Measurements from ENCODE around the gene CHMP3. TPM values are rescaled to one million over a fixed set of nuclear protein-coding genes. Genes with fewer than 3 reads are reported as not detected.
"Not testable (repeated sequence)": the region's sequence is repeated elsewhere in the genome, so short reads cannot be mapped to it uniquely, and the experiment has no call there.

CHMP3 gene
- polyA plus RNA-seq, 3 donors, result 45.4 to 115 (median 99.4) TPM

DNA sequence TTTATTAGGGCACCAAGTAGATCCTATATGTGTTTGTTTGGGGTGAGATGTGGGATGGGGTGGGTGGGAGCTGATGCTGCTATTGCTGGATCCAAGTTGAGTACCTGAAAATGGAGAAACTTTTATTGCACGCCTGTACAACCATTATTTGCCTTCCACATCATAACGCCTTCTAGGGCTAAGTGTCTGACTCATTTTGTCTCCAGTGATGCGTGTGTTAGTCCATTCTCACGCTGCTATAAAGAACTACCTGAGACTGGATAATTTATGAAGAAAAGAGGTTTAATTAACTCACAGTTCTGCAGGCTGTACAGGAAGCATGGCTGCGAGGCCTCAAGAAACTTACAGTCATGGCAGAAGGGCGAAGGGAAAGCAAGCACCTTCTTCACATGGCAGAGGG lies 63.9 kb downstream of the CHMP3 start:
- TF ChIP-seq, protein P1, sequence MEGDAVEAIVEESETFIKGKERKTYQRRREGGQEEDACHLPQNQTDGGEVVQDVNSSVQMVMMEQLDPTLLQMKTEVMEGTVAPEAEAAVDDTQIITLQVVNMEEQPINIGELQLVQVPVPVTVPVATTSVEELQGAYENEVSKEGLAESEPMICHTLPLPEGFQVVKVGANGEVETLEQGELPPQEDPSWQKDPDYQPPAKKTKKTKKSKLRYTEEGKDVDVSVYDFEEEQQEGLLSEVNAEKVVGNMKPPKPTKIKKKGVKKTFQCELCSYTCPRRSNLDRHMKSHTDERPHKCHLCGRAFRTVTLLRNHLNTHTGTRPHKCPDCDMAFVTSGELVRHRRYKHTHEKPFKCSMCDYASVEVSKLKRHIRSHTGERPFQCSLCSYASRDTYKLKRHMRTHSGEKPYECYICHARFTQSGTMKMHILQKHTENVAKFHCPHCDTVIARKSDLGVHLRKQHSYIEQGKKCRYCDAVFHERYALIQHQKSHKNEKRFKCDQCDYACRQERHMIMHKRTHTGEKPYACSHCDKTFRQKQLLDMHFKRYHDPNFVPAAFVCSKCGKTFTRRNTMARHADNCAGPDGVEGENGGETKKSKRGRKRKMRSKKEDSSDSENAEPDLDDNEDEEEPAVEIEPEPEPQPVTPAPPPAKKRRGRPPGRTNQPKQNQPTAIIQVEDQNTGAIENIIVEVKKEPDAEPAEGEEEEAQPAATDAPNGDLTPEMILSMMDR (IDR thresholded peaks at IDR 0.05), result no peak
- Histone ChIP-seq H3K9ac (ENCODE audit: insufficient read depth, low read length, poor library complexity, severe bottlenecking) (no peak overlapping the region), H3K79me2 (ENCODE audit: insufficient read depth, low read length) (no peaks in the 10 kb centered on the region), H3K4me3 (replicated peaks in 1 of 3; ENCODE audit: low read depth in 2 of 3, low read length in 3 of 3) (no peak overlapping the region), H3K27ac (ENCODE audit: low read depth in 1 of 2, low read length in 2 of 2) (no peak overlapping the region), H2AFZ (ENCODE audit: insufficient read depth, low read depth, low read length, poor library complexity, severe bottlenecking) (no peak overlapping the region), H3K4me1 (ENCODE audit: control insufficient read depth in 1 of 2, insufficient read depth in 2 of 2, low read length in 2 of 2) (no peaks in the 10 kb centered on the region), H3K4me2 (replicated peaks; ENCODE audit: extremely low read depth, low read length, poor library complexity, severe bottlenecking) (no peak overlapping the region), H3K27me3 (ENCODE audit: control insufficient read depth in 2 of 2, insufficient read depth in 2 of 2, low read length in 2 of 2) (no peaks in the 10 kb centered on the region), H4K20me1 (ENCODE audit: insufficient read depth, low read length) (no peaks in the 10 kb centered on the region), H3K36me3 (replicated peaks in 1 of 2; ENCODE audit: control insufficient read depth in 1 of 2, insufficient read depth in 2 of 2, low read length in 2 of 2) (peaks cover 43 to 90% of the 10 kb centered on the region in 2 donors), H3K9me3 (replicated peaks in 1 of 2; ENCODE audit: control insufficient read depth in 1 of 2, insufficient read depth in 1 of 2, low read length in 2 of 2) (peaks cover 25 to 35% of the 10 kb centered on the region in 2 donors)
- Mint-ChIP-seq H3K9me3 (peaks cover 28 to 44% (median 38%) of the 10 kb centered on the region in 7 donors), H3K36me3 (peaks cover 92 to 98% of the 10 kb centered on the region in 2 donors), H3K4me3 (no peak overlapping the region), H3K27ac (peak overlapping the region in 1 of 7 donors; percentile 13), H3K27me3 (ENCODE audit: low read depth in 3 of 3) (no peaks in the 10 kb centered on the region), H3K4me1 (no peaks in the 10 kb centered on the region)
- 100% methylated on average over 2 of the region's 6 CpGs for WGBS (ENCODE audit: insufficient coverage)
- intact Hi-C loops (cut with micrococcal nuclease), result no loop called here
- no peak for DNase-seq

DNA sequence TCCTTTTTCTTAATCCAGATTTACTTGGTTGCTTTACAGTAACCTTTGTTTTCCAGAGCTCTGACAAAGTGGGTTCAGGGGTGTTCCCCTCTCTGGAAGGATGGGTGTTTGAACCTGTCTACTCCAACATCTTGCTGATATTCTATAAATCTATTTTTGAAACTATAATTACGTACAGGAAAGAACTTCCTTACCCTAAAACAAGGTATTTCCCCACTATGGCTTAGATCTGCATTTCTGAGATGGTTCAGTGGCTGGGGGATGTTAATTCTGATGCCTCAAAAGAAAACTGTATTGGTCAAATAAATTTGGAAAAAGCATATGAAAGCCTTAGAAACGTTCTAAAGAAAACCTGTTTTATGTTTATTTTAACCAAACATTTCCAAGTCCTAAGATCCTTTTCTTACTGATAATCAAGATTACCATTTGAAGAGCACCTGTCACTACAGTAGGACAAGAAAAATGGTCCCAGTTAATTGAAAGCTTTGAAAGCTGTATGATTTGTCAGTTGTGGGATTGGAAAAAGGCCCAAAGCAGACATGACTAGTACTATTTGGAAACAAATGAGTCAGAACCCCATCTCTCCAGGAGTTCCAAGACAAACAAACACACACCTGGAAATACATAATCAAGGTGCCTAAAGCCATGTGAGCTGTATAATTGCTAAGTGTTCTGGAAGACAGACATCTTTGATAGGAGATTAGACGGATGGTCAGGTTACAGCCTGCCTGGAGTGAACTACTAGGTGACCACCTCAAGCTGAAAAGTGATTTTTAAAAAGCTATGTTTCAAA lies 64.6 kb downstream of the CHMP3 start:
- Histone ChIP-seq H3K4me3 (replicated peaks in 1 of 3; ENCODE audit: low read depth in 2 of 3, low read length in 3 of 3) (no peak overlapping the region), H3K4me2 (replicated peaks; ENCODE audit: extremely low read depth, low read length, poor library complexity, severe bottlenecking) (no peak overlapping the region), H3K27ac (ENCODE audit: low read depth in 1 of 2, low read length in 2 of 2) (no peak overlapping the region), H3K9ac (ENCODE audit: insufficient read depth, low read length, poor library complexity, severe bottlenecking) (no peak overlapping the region), H2AFZ (ENCODE audit: insufficient read depth, low read depth, low read length, poor library complexity, severe bottlenecking) (no peak overlapping the region), H3K79me2 (ENCODE audit: insufficient read depth, low read length) (no peaks in the 10 kb centered on the region), H3K36me3 (replicated peaks in 1 of 2; ENCODE audit: control insufficient read depth in 1 of 2, insufficient read depth in 2 of 2, low read length in 2 of 2) (peaks cover 41 to 90% of the 10 kb centered on the region in 2 donors), H3K4me1 (ENCODE audit: control insufficient read depth in 1 of 2, insufficient read depth in 2 of 2, low read length in 2 of 2) (no peaks in the 10 kb centered on the region), H3K9me3 (replicated peaks in 1 of 2; ENCODE audit: control insufficient read depth in 1 of 2, insufficient read depth in 1 of 2, low read length in 2 of 2) (peaks cover 25 to 35% of the 10 kb centered on the region in 2 donors), H4K20me1 (ENCODE audit: insufficient read depth, low read length) (no peaks in the 10 kb centered on the region), H3K27me3 (ENCODE audit: control insufficient read depth in 2 of 2, insufficient read depth in 2 of 2, low read length in 2 of 2) (no peaks in the 10 kb centered on the region)
- peaks cover 28 to 44% (median 38%) of the 10 kb centered on the region in 7 donors for H3K9me3 Mint-ChIP-seq
- no peak overlapping the region for H3K4me3 Mint-ChIP-seq
- WGBS (ENCODE audit: insufficient coverage), result 100% methylated on average over 1 of the region's 3 CpGs
- H3K27me3 Mint-ChIP-seq (ENCODE audit: low read depth in 3 of 3), result no peaks in the 10 kb centered on the region
- peaks cover 90 to 98% of the 10 kb centered on the region in 2 donors for H3K36me3 Mint-ChIP-seq
- no peak overlapping the region for H3K27ac Mint-ChIP-seq
- no peak for DNase-seq
- intact Hi-C loops (cut with micrococcal nuclease), result no loop called here
- TF ChIP-seq, protein P1 (IDR thresholded peaks at IDR 0.05), result no peak
- H3K4me1 Mint-ChIP-seq, result no peaks in the 10 kb centered on the region

DNA sequence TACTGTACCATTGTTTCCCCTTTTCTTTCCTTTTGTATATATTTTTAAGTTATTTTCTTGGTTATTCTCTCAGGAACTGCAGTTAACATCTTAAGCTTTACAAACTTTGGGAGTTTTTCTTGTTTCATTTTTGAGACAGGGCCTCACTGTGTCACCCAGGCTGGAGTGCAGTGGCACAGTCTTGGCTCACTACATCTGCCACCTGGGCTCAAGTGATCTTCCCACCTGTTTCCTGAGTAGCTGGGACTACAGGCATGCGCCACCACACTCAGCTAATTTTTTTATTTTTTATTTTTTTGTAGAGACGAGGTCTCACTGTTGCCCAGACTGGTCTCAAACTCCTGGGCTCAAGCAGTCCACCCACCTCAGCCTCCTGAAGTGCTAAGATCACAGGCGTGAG lies 66.9 kb downstream of the CHMP3 start:
- Histone ChIP-seq H3K9me3 (replicated peaks in 1 of 2; ENCODE audit: control insufficient read depth in 1 of 2, insufficient read depth in 1 of 2, low read length in 2 of 2) (peaks cover 21 to 22% of the 10 kb centered on the region in 2 donors), H3K36me3 (replicated peaks in 1 of 2; ENCODE audit: control insufficient read depth in 1 of 2, insufficient read depth in 2 of 2, low read length in 2 of 2) (peaks cover 46 to 90% of the 10 kb centered on the region in 2 donors)
- H3K4me3 ChIP-seq (replicated peaks in 1 of 3; ENCODE audit: low read depth in 2 of 3, low read length in 3 of 3); H4K20me1 ChIP-seq (ENCODE audit: insufficient read depth, low read length); H3K4me3 Mint-ChIP-seq; intact Hi-C loops (cut with micrococcal nuclease); H3K4me1 Mint-ChIP-seq; H3K27ac ChIP-seq (ENCODE audit: low read depth in 1 of 2, low read length in 2 of 2); H3K79me2 ChIP-seq (ENCODE audit: insufficient read depth, low read length); H3K4me1 ChIP-seq (ENCODE audit: control insufficient read depth in 1 of 2, insufficient read depth in 2 of 2, low read length in 2 of 2); H3K4me2 ChIP-seq (replicated peaks; ENCODE audit: extremely low read depth, low read length, poor library complexity, severe bottlenecking); H3K27me3 Mint-ChIP-seq (ENCODE audit: low read depth in 3 of 3); H2AFZ ChIP-seq (ENCODE audit: insufficient read depth, low read depth, low read length, poor library complexity, severe bottlenecking); H3K27me3 ChIP-seq (ENCODE audit: control insufficient read depth in 2 of 2, insufficient read depth in 2 of 2, low read length in 2 of 2); DNase-seq; H3K9ac ChIP-seq (ENCODE audit: insufficient read depth, low read length, poor library complexity, severe bottlenecking): not testable (repeated sequence)
- Mint-ChIP-seq H3K36me3 (peaks cover 83 to 98% of the 10 kb centered on the region in 2 donors), H3K9me3 (peaks cover 21 to 33% (median 28%) of the 10 kb centered on the region in 7 donors), H3K27ac (peak overlapping the region in 2 of 7 donors; percentile 15 to 46)
- 100% methylated on average over 1 of the region's 3 CpGs for WGBS (ENCODE audit: insufficient coverage)

Data from CD14-positive monocyte (primary cell).